HepG2 (cell line): Measurements from ENCODE around the gene MAPK4. TPM values are rescaled to one million over a fixed set of nuclear protein-coding genes. Genes with fewer than 3 reads are reported as not detected.

Experiments used
- ATF1 ChIP-seq: IDR thresholded peaks from 2 replicates; pipeline ENCODE4 v1.6.1; 2016; ENCODE audit warnings: mild to moderate bottlenecking, control low read depth
- MTF1 ChIP-seq: sonication (generic); formaldehyde crosslinking; IDR thresholded peaks from 2 replicates; pipeline ENCODE4 v1.5.0; 2020; ENCODE audit warnings: missing genetic modification reagents
- PBX2 ChIP-seq: IDR thresholded peaks from 2 replicates; pipeline ENCODE4 v1.6.1; 2016; ENCODE audit warnings: control low read depth
- REPIN1 ChIP-seq: sonication (generic); formaldehyde crosslinking; IDR thresholded peaks from 2 replicates; pipeline ENCODE4 v1.8.0; 2022; ENCODE audit warnings: missing genetic modification reagents, low read depth, mild to moderate bottlenecking, borderline replicate concordance
- RFX5 ChIP-seq: IDR thresholded peaks from 2 replicates; pipeline ENCODE4 v1.6.1; 2011; ENCODE audit warnings: low read depth, low read length, improper control_type of control experiment
- SAFB2 ChIP-seq: sonication (generic); formaldehyde crosslinking; IDR thresholded peaks from 2 replicates; pipeline ENCODE4 v1.5.1; 2020; ENCODE audit warnings: missing genetic modification reagents, low read depth, mild to moderate bottlenecking, borderline replicate concordance
- SRF ChIP-seq: IDR thresholded peaks from 2 replicates; pipeline ENCODE4 v1.6.1; 2011; ENCODE audit warnings: mild to moderate bottlenecking, low read depth, low read length, moderate library complexity
- TBP ChIP-seq: sonication (generic); formaldehyde crosslinking; IDR thresholded peaks from 2 replicates; pipeline ENCODE4 v1.5.0; 2020; ENCODE audit warnings: missing genetic modification reagents
- ZBTB37 ChIP-seq: sonication (generic); formaldehyde crosslinking; IDR thresholded peaks from 2 replicates; pipeline ENCODE4 v1.4.0; 2020; ENCODE audit warnings: mild to moderate bottlenecking, missing genetic modification reagents
- ZHX2 ChIP-seq, 2 experiments: sonication (generic) in 1 of 2; formaldehyde crosslinking in 1 of 2; IDR thresholded peaks; 2 replicates each; pipeline versions ENCODE4 v1.6.1 to v1.9.0; 2014 to 2022; ENCODE audit warnings: antibody characterized with exemption in 1 of 2, borderline replicate concordance in 1 of 2, inconsistent platforms in 1 of 2, low read depth in 1 of 2, missing genetic modification reagents in 1 of 2
- ZNF3 ChIP-seq: IDR thresholded peaks from 2 replicates; pipeline ENCODE4 v1.7.0; 2017; ENCODE audit warnings: inconsistent platforms
- ZNF318 ChIP-seq: sonication (generic); formaldehyde crosslinking; IDR thresholded peaks from 2 replicates; pipeline ENCODE4 v1.4.0; 2020; ENCODE audit warnings: mild to moderate bottlenecking, missing genetic modification reagents
- ZNF879 ChIP-seq: sonication (generic); formaldehyde crosslinking; IDR thresholded peaks from 2 replicates; pipeline ENCODE4 v1.8.1; 2023; ENCODE audit warnings: missing genetic modification reagents
- polyA plus RNA-seq, 8 experiments: library from polyadenylated mRNA; depleted of rRNA in 3 of 8; stranded (reverse) in 7 of 8; unstranded in 1 of 8; fragments of >200 nt; fragmentation: Illumina TruSeq in 4 of 8; extraction: Trizol in 4 of 8; gene quantifications; 2 replicates each; pipeline versions ENCODE4 v1.2.1 to v1.2.3, GENCODE V29; 2011 to 2016; ENCODE audit warnings: low read depth in 4 of 8, missing spikeins in 1 of 8, mixed read lengths in 1 of 8; ENCODE audit not compliant: insufficient read depth in 1 of 8
- total RNA-seq, 5 experiments: library from RNA; depleted of rRNA; stranded (reverse); fragments of >200 nt; fragmentation: Illumina TruSeq; extraction: Trizol; gene quantifications; 2 replicates each; pipeline ENCODE4 v1.2.3, GENCODE V29; 2016; ENCODE audit warnings: low read depth in 1 of 5

Gene MAPK4
- total and polyA plus RNA-seq, 2 of the 13 experiments (the other 11 are each of a cell fraction or from before 2014, with no cell fraction given): not detected

GRCh38 chr18:50737127-50737526 lies 177.2 kb downstream of the MAPK4 start (continued):
- TF ChIP-seq ZHX2 (IDR thresholded peaks at IDR 0.05; ENCODE audit: low read depth): no peak
- TF ChIP-seq ZHX2 (CRISPR knock-in tag; IDR thresholded peaks at IDR 0.05; ENCODE audit: borderline replicate concordance): no peak
- TF ChIP-seq RFX5: no peak
- no peak for TF ChIP-seq MTF1 (CRISPR knock-in tag)
- no peak for TF ChIP-seq ZBTB37 (CRISPR knock-in tag)
- TF ChIP-seq ATF1 (CRISPR knock-in tag): no peak
- no peak for TF ChIP-seq SAFB2
- TF ChIP-seq SRF: no peak
- no peak for TF ChIP-seq ZNF879 (CRISPR knock-in tag)
- TF ChIP-seq TBP: no peak
- no peak for TF ChIP-seq PBX2 (CRISPR knock-in tag)
- TF ChIP-seq ZNF318 (CRISPR knock-in tag): no peak
- TF ChIP-seq REPIN1 (CRISPR knock-in tag): no peak
- TF ChIP-seq ZNF3 (CRISPR knock-in tag): no peak
